Glutamatergic neuron (in vitro differentiated cells): ENCODE data around the gene NENF. TPM values are rescaled to one million over a fixed set of nuclear protein-coding genes. Genes with fewer than 3 reads are reported as not detected.

ENCODE experiments used
- DNase-seq: peaks from one replicate; pipeline ENCODE4 v3.0.0; 2022
- H3K27ac Mint-ChIP-seq: one replicate; pipeline ENCODE4 v1.8.0; 2020; ENCODE audit warnings: mild to moderate bottlenecking, mixed read lengths, inconsistent platforms; ENCODE audit not compliant: unreplicated experiment
- H3K27me3 Mint-ChIP-seq: one replicate; pipeline ENCODE4 v1.8.0; 2020; ENCODE audit warnings: mild to moderate bottlenecking, moderate library complexity, mixed read lengths, inconsistent platforms; ENCODE audit not compliant: unreplicated experiment
- H3K36me3 Mint-ChIP-seq: one replicate; pipeline ENCODE4 v1.8.0; 2020; ENCODE audit warnings: mild to moderate bottlenecking, mixed read lengths, inconsistent platforms; ENCODE audit not compliant: unreplicated experiment
- H3K4me1 Mint-ChIP-seq: one replicate; pipeline ENCODE4 v1.8.0; 2020; ENCODE audit warnings: mild to moderate bottlenecking, low read depth, mixed read lengths, inconsistent platforms; ENCODE audit not compliant: unreplicated experiment
- H3K4me3 Mint-ChIP-seq: one replicate; pipeline ENCODE4 v1.8.0; 2020; ENCODE audit warnings: mild to moderate bottlenecking, mixed read lengths, inconsistent platforms; ENCODE audit not compliant: unreplicated experiment
- H3K9me3 Mint-ChIP-seq: one replicate; pipeline ENCODE4 v1.8.0; 2020; ENCODE audit warnings: mild to moderate bottlenecking, moderate library complexity, mixed read lengths, inconsistent platforms; ENCODE audit not compliant: unreplicated experiment
- total RNA-seq: library from RNA; stranded (reverse); fragmentation: NEBNext Ultra II Directional; extraction: Animal tissue kit (Norgen Biotek cat#: 25700); gene quantifications from one replicate; pipeline ENCODE4 v1.2.1, GENCODE V29; 2021; ENCODE audit not compliant: unreplicated experiment
- TF ChIP-seq, protein P1 (sequence below): fragments of 200-600 bp; sonication (generic); IDR thresholded peaks from one replicate; pipeline ENCODE4 v1.5.0; 2021; ENCODE audit not compliant: partially characterized antibody, unreplicated experiment

The NENF gene
- total RNA-seq, 1 donor from 2014 or later, result 5.2 TPM

DNA sequence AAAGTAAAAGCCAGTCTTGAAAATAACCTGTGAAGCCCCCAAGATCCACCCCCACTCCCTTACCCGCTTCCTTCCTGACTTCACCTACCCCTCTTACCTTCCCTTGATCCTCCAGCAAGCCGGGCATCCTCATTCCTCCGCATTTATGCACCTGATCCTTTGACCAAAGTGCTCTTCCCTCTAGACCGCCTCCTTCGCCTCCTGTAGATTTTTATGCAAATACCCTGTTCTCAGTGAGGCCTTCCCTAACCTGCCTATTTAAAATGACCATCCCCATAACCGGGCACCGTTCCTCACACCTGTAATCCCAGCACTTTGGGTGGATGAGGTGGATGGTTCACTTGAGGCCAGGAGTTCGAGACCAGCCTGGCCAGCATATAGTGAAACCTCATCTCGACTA, 1.1 kb upstream of the NENF start:
- no peak overlapping the region for H3K27ac Mint-ChIP-seq
- no peaks in the 10 kb centered on the region for H3K36me3 Mint-ChIP-seq
- TF ChIP-seq, protein P1, sequence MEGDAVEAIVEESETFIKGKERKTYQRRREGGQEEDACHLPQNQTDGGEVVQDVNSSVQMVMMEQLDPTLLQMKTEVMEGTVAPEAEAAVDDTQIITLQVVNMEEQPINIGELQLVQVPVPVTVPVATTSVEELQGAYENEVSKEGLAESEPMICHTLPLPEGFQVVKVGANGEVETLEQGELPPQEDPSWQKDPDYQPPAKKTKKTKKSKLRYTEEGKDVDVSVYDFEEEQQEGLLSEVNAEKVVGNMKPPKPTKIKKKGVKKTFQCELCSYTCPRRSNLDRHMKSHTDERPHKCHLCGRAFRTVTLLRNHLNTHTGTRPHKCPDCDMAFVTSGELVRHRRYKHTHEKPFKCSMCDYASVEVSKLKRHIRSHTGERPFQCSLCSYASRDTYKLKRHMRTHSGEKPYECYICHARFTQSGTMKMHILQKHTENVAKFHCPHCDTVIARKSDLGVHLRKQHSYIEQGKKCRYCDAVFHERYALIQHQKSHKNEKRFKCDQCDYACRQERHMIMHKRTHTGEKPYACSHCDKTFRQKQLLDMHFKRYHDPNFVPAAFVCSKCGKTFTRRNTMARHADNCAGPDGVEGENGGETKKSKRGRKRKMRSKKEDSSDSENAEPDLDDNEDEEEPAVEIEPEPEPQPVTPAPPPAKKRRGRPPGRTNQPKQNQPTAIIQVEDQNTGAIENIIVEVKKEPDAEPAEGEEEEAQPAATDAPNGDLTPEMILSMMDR, result no peak
- peaks cover 3% of the 10 kb centered on the region for H3K9me3 Mint-ChIP-seq
- H3K27me3 Mint-ChIP-seq, result peaks cover 2% of the 10 kb centered on the region
- no peaks in the 10 kb centered on the region for H3K4me1 Mint-ChIP-seq
- DNase-seq, result no peak
- no peak overlapping the region for H3K4me3 Mint-ChIP-seq

DNA sequence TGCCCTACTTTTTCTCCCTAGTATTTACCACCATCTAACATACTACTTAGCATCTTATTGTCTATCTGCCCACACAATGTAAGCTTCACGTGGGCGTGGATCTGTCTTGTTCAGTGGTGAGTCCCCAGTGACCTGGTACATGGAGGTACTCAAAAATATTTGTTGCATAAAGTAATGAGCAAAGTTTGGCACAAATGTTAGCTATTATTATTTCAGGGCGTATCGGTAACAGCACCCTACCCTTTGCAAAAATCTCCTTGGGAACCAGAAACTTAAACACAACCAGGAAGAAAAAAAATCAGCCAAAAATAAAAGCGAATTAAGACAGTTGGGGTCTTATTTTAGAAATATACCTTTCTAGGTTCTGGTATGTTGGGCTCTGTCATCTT, 454 bp upstream of the NENF start:
- Mint-ChIP-seq H3K4me1 (no peaks in the 10 kb centered on the region), H3K4me3 (peak overlapping the region; percentile 74), H3K27me3 (peaks cover 2% of the 10 kb centered on the region), H3K27ac (no peak overlapping the region), H3K9me3 (peaks cover 3% of the 10 kb centered on the region), H3K36me3 (no peaks in the 10 kb centered on the region)
- DNase-seq, result no peak
- TF ChIP-seq, protein P1, result no peak

DNA sequence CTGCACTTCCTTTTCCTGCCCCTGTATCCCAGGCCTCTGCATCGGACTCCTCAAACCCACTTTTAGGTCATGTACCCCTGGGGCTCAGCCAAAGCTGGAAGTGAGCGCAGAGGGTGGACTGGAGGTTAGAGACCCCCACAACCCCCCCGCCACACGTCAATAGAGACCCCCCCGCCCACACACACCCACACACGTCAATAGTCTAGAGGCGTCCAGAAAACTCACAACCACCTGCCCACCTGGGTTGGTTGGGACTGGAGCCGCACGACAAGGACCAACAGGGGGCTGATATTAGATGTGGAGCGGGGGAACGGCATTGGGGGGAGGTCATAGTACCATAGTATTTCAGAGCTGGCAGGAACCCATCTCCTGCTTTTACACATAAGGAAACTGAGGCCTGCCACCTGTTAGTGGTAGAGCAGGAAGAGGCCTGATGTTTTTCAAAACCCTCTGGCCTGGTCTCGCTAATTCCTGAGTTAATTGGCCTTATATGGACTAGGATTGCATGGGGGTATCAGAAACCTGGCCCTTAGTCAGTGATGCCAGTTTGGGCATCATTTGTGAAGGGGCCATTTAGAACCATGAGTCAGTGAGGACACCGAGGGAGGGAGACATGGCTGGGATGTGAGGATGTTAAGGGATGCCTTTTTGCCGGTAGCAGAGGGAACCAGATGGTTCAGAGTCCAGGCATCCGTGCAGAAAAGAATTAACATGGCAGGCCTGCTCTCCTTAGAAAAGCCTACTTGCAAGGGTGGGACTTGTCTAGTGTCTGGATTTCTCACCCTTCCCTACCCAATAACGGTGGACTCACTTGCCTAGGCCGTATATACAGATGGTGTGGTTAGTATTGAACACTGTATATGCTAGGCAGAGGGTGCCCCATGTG, 1.1 kb downstream of the NENF start:
- no peak for DNase-seq
- no peaks in the 10 kb centered on the region for H3K4me1 Mint-ChIP-seq
- H3K4me3 Mint-ChIP-seq, result peak overlapping the region; percentile 67
- H3K27ac Mint-ChIP-seq, result no peak overlapping the region
- no peaks in the 10 kb centered on the region for H3K36me3 Mint-ChIP-seq
- peaks cover 4% of the 10 kb centered on the region for H3K27me3 Mint-ChIP-seq
- peaks cover 3% of the 10 kb centered on the region for H3K9me3 Mint-ChIP-seq
- TF ChIP-seq, protein P1, result no peak

DNA sequence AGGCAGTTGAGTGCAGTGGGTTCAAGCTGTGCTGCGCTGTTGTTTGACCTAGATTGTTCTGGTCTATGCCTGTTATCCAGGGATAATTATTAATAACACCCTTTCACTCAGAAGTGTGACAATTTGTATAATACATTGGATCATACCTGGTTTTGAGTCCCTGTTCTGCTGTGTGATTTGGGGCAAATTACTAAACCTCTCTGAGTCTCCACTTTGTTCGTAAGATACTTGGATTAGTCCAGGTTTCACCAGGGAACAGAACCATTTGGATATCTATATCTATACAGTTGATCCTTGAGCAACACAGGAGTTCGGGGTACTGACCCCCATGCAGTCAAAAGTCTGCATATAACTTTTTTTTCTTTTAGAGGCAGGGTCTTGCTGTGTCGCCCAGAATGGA, 2.3 kb downstream of the NENF start:
- H3K4me1 Mint-ChIP-seq, result no peaks in the 10 kb centered on the region
- H3K9me3 Mint-ChIP-seq, result peaks cover 2% of the 10 kb centered on the region
- H3K36me3 Mint-ChIP-seq, result no peaks in the 10 kb centered on the region
- no peak overlapping the region for H3K4me3 Mint-ChIP-seq
- no peak for DNase-seq
- H3K27ac Mint-ChIP-seq, result no peak overlapping the region
- TF ChIP-seq, protein P1, result no peak
- peaks cover 4% of the 10 kb centered on the region for H3K27me3 Mint-ChIP-seq

DNA sequence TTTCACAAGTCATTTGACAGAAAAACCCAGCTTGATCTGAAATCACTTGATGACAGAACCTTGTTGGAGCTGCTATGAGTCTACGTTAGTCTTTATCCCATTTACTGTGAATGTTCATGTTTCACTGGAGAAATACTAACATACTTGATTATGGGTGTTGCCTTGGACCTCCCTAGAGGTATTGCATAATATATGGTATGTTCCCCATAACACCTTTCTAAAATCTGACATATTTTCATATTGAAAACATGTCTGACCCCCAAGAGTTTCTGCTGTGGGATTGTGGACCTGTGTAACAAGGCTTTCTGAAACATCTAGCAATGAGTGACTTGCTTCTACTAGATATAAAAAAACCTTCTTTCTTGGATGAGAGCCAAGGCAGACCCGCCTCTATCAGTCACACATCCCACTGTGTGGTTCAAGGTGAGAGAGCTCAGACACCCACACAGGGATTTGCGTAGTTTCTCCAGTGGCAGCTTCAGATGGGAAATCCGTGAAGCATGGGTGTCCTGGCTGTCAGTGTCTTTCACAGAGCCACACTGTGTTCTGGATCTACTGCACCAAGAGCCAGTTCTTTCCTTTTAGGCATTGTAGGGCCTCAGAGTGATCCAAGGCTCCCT, 4.6 kb downstream of the NENF start:
- Mint-ChIP-seq H3K4me1 (no peaks in the 10 kb centered on the region), H3K36me3 (no peaks in the 10 kb centered on the region), H3K27me3 (peaks cover 4% of the 10 kb centered on the region), H3K9me3 (peaks cover 2% of the 10 kb centered on the region), H3K4me3 (no peak overlapping the region), H3K27ac (no peak overlapping the region)
- no peak for DNase-seq
- TF ChIP-seq, protein P1, result no peak
